Upper lobe of left lung (tissue), 4 donors: ENCODE results near the gene NCDN.
"Not testable (repeated sequence)": the region's sequence is repeated elsewhere in the genome, so short reads cannot be mapped to it uniquely, and the experiment has no call there.

ENCODE experiments used
- POLR2A ChIP-seq, 4 donors: fragments of 450-650 bp; IDR thresholded peaks; one replicate each; pipeline ENCODE4 v1.5.1; 2016 to 2017; ENCODE audit warnings: antibody characterized with exemption in 4 of 4, mild to moderate bottlenecking in 2 of 4
- TF ChIP-seq, protein P1 (sequence below), 6 experiments: fragments of 450-650 bp in 4 of 6; fragments of 200-600 bp in 2 of 6; sonication (generic) in 2 of 6; IDR thresholded peaks; one replicate each; pipeline ENCODE4 v1.5.1; 2016 to 2019; ENCODE audit warnings: antibody characterized with exemption in 6 of 6

DNA sequence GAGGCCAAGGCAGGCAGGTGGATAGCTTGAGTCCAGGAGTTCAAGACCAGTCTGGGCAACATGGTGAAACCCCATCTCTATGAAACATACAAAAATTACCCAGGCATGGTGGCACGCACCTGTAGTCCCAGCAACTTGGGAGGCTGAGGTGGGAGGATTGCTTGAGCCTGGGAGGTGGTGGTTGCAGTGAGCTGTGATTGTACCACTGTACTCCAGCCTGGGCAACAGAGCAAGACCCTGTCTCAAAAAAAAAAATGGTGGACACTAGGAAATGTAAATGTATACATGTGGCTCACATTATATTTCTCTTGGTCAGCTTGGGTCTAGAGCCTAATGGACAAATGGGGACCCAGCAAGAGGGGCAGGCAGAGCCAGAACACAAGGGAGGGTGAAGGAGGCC lies 28.2 kb downstream of the NCDN start:
- TF ChIP-seq, protein P1, sequence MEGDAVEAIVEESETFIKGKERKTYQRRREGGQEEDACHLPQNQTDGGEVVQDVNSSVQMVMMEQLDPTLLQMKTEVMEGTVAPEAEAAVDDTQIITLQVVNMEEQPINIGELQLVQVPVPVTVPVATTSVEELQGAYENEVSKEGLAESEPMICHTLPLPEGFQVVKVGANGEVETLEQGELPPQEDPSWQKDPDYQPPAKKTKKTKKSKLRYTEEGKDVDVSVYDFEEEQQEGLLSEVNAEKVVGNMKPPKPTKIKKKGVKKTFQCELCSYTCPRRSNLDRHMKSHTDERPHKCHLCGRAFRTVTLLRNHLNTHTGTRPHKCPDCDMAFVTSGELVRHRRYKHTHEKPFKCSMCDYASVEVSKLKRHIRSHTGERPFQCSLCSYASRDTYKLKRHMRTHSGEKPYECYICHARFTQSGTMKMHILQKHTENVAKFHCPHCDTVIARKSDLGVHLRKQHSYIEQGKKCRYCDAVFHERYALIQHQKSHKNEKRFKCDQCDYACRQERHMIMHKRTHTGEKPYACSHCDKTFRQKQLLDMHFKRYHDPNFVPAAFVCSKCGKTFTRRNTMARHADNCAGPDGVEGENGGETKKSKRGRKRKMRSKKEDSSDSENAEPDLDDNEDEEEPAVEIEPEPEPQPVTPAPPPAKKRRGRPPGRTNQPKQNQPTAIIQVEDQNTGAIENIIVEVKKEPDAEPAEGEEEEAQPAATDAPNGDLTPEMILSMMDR (IDR thresholded peaks at IDR 0.05) = not testable (repeated sequence)
- TF ChIP-seq POLR2A (IDR thresholded peaks at IDR 0.05) = not testable (repeated sequence)
